Astrocyte (in vitro differentiated cells and primary cell): ENCODE data around the gene ADGRG6. TPM values are rescaled to one million over a fixed set of nuclear protein-coding genes. Genes with fewer than 3 reads are reported as not detected.

Source experiments
- DNase-seq: peaks from one replicate; pipeline ENCODE4 v3.0.0-alpha.2; 2010; ENCODE audit warnings: low read depth
- FAIRE-seq: peaks from 2 replicates; lab custom pipeline; 2011; peaks lifted over from hg19 to GRCh38; lab: Jason Lieb, UNC
- H2AFZ ChIP-seq: 2 replicates; pipeline ENCODE4 v1.6.0; 2012; ENCODE audit warnings: low read depth, low read length, inconsistent platforms
- H3K27ac ChIP-seq: 2 replicates; pipeline ENCODE4 v1.5.1; 2011; ENCODE audit warnings: low read depth, low read length, inconsistent platforms
- H3K27me3 ChIP-seq: 2 replicates; pipeline ENCODE4 v1.6.0; 2011; ENCODE audit warnings: low read length, inconsistent platforms; ENCODE audit not compliant: insufficient read depth
- H3K36me3 ChIP-seq: 2 replicates; pipeline ENCODE4 v1.5.1; 2011; ENCODE audit warnings: low read length, inconsistent platforms; ENCODE audit not compliant: insufficient read depth
- H3K4me1 ChIP-seq: 2 replicates; pipeline ENCODE4 v1.5.1; 2011; ENCODE audit warnings: low read length, inconsistent platforms; ENCODE audit not compliant: insufficient read depth
- H3K4me2 ChIP-seq: 2 replicates; pipeline ENCODE4 v1.6.0; 2012; ENCODE audit warnings: low read length, inconsistent platforms
- H3K4me3 ChIP-seq: 2 replicates; pipeline ENCODE4 v1.5.1; 2011; ENCODE audit warnings: low read depth, mild to moderate bottlenecking, low read length, inconsistent platforms; ENCODE audit not compliant: insufficient read depth
- H3K79me2 ChIP-seq: 2 replicates; pipeline ENCODE4 v1.6.0; 2012; ENCODE audit warnings: mild to moderate bottlenecking, low read length, inconsistent platforms; ENCODE audit not compliant: insufficient read depth
- H3K9ac ChIP-seq: 2 replicates; pipeline ENCODE4 v1.6.0; 2012; ENCODE audit warnings: mild to moderate bottlenecking, low read length, inconsistent platforms
- H3K9me3 ChIP-seq: 2 replicates; pipeline ENCODE4 v1.5.1; 2012; ENCODE audit warnings: low read depth, mild to moderate bottlenecking, low read length, inconsistent platforms; ENCODE audit not compliant: insufficient read depth
- H4K20me1 ChIP-seq: 2 replicates; pipeline ENCODE4 v1.6.0; 2012; ENCODE audit warnings: low read length, inconsistent platforms; ENCODE audit not compliant: insufficient read depth
- H3K27ac Mint-ChIP-seq: one replicate; pipeline ENCODE4 v1.8.0; 2021; ENCODE audit warnings: mild to moderate bottlenecking, mixed read lengths; ENCODE audit not compliant: unreplicated experiment
- H3K27me3 Mint-ChIP-seq: one replicate; pipeline ENCODE4 v1.8.0; 2021; ENCODE audit warnings: low read depth, mixed read lengths; ENCODE audit not compliant: unreplicated experiment
- H3K36me3 Mint-ChIP-seq: one replicate; pipeline ENCODE4 v1.8.0; 2021; ENCODE audit warnings: low read depth, mixed read lengths; ENCODE audit not compliant: unreplicated experiment
- H3K4me1 Mint-ChIP-seq: one replicate; pipeline ENCODE4 v1.8.0; 2021; ENCODE audit warnings: low read depth, mixed read lengths; ENCODE audit not compliant: unreplicated experiment
- H3K4me3 Mint-ChIP-seq: one replicate; pipeline ENCODE4 v1.8.0; 2021; ENCODE audit warnings: mild to moderate bottlenecking, moderate library complexity, mixed read lengths; ENCODE audit not compliant: unreplicated experiment
- H3K9me3 Mint-ChIP-seq: one replicate; pipeline ENCODE4 v1.8.0; 2021; ENCODE audit warnings: mild to moderate bottlenecking, mixed read lengths; ENCODE audit not compliant: unreplicated experiment
- CTCF ChIP-seq: IDR thresholded peaks from 2 replicates; pipeline ENCODE4 v1.5.1; 2011; ENCODE audit warnings: low read depth, mild to moderate bottlenecking, inconsistent platforms, low read length, moderate library complexity; ENCODE audit not compliant: insufficient read depth
- EZH2 ChIP-seq: IDR thresholded peaks from 2 replicates; pipeline ENCODE4 v1.6.1; 2012; ENCODE audit warnings: mild to moderate bottlenecking, low read length, inconsistent platforms; ENCODE audit not compliant: insufficient read depth
- total RNA-seq: library from RNA; stranded (reverse); gene quantifications from 2 replicates; pipeline ENCODE4 v1.2.1, GENCODE V29; 2021

ADGRG6 gene
- total RNA-seq, 1 donor from 2014 or later: 98.2 TPM

DNA sequence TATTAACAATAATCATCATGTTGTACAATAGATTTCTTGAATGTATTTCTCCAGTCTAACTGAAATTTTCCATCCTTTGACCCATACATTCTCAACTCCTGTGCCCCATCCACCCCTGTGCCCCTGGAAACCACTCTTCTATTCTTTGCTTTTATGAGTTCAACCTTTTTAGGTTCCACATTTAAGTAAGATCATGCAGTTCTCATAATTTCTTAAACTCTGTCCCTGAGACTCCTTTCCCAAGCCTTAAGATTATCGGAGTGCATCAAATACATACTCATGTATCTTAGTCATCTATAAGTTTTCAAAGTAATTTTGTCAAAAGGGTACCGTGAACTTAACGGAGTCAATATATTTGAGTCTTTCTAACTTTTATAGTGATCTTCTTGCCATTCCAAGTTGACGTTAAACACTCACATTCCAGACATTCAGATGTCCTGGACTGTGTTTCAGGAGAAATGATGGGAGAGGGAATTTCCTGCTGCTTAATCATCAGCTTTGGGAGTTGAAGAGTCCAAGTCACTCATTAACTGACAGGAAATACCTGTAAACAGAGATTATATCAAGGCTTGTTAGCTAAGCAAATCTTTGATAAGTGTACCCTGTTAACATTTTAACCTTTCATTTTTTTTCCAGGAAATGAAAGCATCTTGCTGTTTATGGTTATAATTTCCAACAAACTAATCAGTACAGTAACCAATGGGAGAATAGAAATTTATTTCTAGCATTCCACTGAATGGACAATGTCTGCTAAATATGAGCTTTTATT lies 73.3 kb downstream of the ADGRG6 start:
- no peak overlapping the region for H3K4me3 ChIP-seq
- peak overlapping the region; percentile 96 for H3K27ac Mint-ChIP-seq
- H3K36me3 Mint-ChIP-seq: peaks cover 2% of the 10 kb centered on the region
- no peaks in the 10 kb centered on the region for H3K27me3 Mint-ChIP-seq
- no peaks in the 10 kb centered on the region for H3K79me2 ChIP-seq
- no peaks in the 10 kb centered on the region for H3K9me3 Mint-ChIP-seq
- H2AFZ ChIP-seq: no peak overlapping the region
- no peaks in the 10 kb centered on the region for H3K9me3 ChIP-seq
- H3K36me3 ChIP-seq: no peaks in the 10 kb centered on the region
- H3K27me3 ChIP-seq: no peaks in the 10 kb centered on the region
- peak overlapping the region; percentile 54 for H3K9ac ChIP-seq
- peaks cover 31% of the 10 kb centered on the region for H3K4me1 ChIP-seq
- H3K27ac ChIP-seq: peak overlapping the region; percentile 73
- FAIRE-seq (peak; percentile 95), DNase-seq (peak; percentile 93)
- H3K4me1 Mint-ChIP-seq: peaks cover 60% of the 10 kb centered on the region
- peak overlapping the region; percentile 67 for H3K4me3 Mint-ChIP-seq
- H4K20me1 ChIP-seq: no peaks in the 10 kb centered on the region
- TF ChIP-seq EZH2 (no peak), CTCF (no peak)
- H3K4me2 ChIP-seq: peak overlapping the region; percentile 76

GRCh38 chr6:142376115-142376514 lies 74.3 kb downstream of the ADGRG6 start:
- Histone ChIP-seq H2AFZ (no peak overlapping the region), H3K4me3 (no peak overlapping the region), H3K4me2 (no peak overlapping the region), H4K20me1 (no peaks in the 10 kb centered on the region), H3K9ac (no peak overlapping the region), H3K4me1 (peaks cover 31% of the 10 kb centered on the region), H3K79me2 (no peaks in the 10 kb centered on the region), H3K27me3 (no peaks in the 10 kb centered on the region), H3K36me3 (no peaks in the 10 kb centered on the region), H3K9me3 (no peaks in the 10 kb centered on the region), H3K27ac (no peak overlapping the region)
- FAIRE-seq (no peak), DNase-seq (no peak)
- Mint-ChIP-seq H3K27me3 (no peaks in the 10 kb centered on the region), H3K4me1 (peaks cover 65% of the 10 kb centered on the region), H3K4me3 (no peak overlapping the region), H3K36me3 (peaks cover 4% of the 10 kb centered on the region), H3K27ac (peak overlapping the region; percentile 87), H3K9me3 (no peaks in the 10 kb centered on the region)
- TF ChIP-seq EZH2 (no peak), CTCF (no peak)

DNA sequence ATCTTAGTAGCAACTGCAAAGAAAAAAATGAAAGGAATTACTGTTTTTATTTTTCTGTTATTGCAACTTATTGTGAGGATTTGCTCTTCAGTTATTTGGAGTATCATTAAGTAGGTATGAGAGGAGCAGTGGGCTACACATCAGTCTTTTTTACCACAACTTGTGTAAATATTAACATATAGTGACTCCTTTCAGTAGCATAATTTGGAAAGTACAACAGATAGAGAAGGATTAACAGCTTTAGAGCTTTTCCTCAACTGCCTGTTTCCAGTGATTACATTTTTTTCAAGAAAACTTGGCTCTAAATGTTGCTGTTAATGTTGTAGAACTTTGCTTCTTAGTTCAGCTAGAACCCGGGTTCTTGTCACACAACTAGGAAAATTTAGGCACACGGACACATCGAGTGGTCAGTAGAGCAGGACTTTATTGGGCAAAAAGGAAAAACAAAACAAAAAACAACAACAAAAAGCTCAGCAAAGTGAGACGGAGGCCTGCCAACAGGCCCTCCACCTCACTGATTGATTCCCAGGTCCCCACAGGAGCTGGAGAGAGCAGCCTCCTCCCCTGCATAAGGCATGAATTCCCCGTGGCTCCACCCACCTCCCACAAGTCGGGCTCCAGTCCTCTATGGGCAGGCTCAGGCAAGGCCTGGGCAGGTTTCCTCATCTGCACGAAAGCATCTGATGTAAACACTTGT lies 75.1 kb downstream of the ADGRG6 start:
- Mint-ChIP-seq H3K4me1 (peaks cover 67% of the 10 kb centered on the region), H3K9me3 (no peaks in the 10 kb centered on the region), H3K27me3 (no peaks in the 10 kb centered on the region), H3K4me3 (peak overlapping the region; percentile 57), H3K27ac (peak overlapping the region; percentile 99), H3K36me3 (peaks cover 4% of the 10 kb centered on the region)
- FAIRE-seq: peak; percentile 69
- Histone ChIP-seq H3K27me3 (no peaks in the 10 kb centered on the region), H3K4me3 (no peak overlapping the region), H3K9ac (no peak overlapping the region), H3K36me3 (no peaks in the 10 kb centered on the region), H2AFZ (no peak overlapping the region), H3K79me2 (no peaks in the 10 kb centered on the region), H3K4me1 (peaks cover 31% of the 10 kb centered on the region), H3K27ac (no peak overlapping the region), H3K4me2 (no peak overlapping the region), H3K9me3 (no peaks in the 10 kb centered on the region), H4K20me1 (no peaks in the 10 kb centered on the region)
- DNase-seq: peak; percentile 14
- TF ChIP-seq CTCF (no peak), EZH2 (no peak)
